NCI-H1105 treated with DMSO at 0.1 percent for 48 hours (cell line): ENCODE results near the gene TMEM232.
A peak's percentile ranks its signal among the peaks of the same experiment; 100 is the strongest.
"Not testable (repeated sequence)": the region's sequence is repeated elsewhere in the genome, so short reads cannot be mapped to it uniquely, and the experiment has no call there.

Experiments used
- DNase-seq: peaks from one replicate; lab custom pipeline; 2025; lab: John Stamatoyannopoulos, UW

TMEM232 gene

DNA sequence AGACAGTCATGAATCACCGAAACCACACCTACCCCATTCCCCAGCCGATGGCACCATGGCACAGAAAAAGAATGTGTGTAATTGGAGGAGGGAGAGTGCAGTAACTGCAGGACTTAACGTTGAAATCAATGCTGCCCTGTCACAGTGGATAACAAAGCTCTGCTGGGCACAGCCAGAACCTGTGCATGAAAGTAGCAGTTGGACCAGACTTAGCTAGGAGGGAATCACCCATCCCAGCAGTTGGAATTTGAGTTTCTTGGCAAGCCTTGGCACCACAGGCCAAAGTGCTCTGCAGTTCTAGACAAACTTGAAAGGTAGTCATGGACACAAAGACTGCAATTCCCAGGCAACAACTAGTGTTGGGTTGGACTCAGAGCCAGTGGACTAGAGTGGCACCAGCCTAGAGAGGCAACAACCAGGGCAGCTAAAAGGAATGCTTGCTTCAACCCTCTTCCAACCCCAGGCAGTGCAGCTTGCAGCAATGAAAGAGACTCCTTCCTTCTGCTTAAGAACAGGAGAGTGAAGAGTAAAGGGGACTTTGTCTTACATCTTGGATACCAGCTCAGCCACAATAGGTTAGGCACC, 19.1 kb downstream of the TMEM232 start:
- DNase-seq: no peak

GRCh38 chr5:110705349-110705748, 21.1 kb downstream of the TMEM232 start:
- no peak for DNase-seq

- DNase-seq: peak; percentile 17
These were observed 23.0 kb downstream of the TMEM232 start for GRCh38 chr5:110703481-110703880.

DNA sequence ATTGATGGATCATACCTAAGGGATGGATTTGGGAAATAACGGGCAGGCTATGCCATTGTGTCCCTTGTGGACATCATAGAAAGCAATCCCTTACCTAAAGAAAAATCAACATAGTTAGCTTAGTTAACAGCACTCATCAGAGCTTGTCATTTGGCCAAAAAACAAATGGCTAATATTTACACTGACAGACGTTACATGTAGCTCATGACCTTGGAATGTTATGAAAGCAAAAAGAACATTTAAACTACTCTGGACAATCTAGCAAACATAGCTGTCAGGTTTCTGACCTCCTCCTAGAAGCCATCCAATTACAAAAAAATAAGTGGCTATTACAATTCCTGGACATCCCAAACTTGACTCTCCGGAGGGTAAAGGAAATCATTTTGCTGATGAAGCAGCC, 23.8 kb downstream of the TMEM232 start:
- DNase-seq: no peak

- DNase-seq: no peak
These were observed 24.2 kb downstream of the TMEM232 start for GRCh38 chr5:110702300-110702699.

- not testable (repeated sequence) for DNase-seq
These were observed 33.8 kb downstream of the TMEM232 start for GRCh38 chr5:110692669-110693068.

DNA sequence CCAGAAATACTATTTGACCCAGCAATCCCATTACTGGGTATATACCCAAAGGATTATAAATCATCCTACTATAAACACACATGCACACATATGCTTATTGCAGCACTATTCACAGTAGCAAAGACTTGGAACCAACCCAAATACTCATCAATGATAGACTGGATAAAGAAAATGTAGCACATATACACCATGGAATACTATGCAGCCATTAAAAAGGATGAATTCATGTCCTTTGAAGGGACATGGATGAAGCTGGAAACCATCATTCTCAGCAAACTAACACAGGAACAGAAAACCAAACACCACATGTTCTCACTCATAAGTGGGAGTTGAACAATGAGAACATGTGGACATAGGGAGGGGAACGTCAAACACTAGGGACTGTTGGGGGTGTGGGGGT, 35.9 kb downstream of the TMEM232 start:
- DNase-seq: not testable (repeated sequence)

DNA sequence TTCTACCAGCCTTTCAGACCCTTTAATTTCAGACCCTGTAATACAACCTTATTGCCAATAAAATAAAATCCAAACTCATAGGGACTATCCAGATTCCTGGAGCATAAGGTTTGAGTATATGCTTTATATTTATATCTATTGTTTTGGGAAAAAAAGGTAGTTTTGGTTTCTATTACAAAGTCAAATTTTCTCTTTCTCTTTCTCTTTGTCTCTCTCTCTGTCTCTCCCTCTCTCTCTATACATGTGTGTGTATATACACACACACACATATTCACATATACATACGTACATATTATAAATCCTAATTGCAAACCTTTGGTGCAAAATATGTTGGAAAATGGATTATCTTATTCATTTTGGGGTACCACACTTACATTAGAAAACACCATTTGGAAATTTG, 39.0 kb downstream of the TMEM232 start:
- DNase-seq: no peak

DNA sequence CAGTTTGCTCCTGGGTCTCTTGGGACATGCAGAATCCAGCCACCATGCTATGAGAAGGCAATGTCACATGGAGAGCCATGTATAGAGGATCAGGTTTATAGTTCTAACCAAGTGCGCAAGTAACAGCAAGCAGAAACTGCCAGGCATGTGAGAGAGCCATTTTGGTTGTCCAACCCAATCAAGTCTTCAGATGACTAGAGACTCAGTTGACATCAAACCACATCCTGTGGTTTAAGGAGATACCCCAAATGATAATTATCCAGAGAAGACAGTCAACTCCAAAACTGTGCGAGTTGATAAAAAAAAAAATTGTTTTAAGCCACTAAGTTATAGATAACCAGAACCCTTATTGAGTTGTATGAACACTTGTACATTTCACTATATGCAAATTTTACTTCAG, 40.2 kb downstream of the TMEM232 start:
- no peak for DNase-seq

DNA sequence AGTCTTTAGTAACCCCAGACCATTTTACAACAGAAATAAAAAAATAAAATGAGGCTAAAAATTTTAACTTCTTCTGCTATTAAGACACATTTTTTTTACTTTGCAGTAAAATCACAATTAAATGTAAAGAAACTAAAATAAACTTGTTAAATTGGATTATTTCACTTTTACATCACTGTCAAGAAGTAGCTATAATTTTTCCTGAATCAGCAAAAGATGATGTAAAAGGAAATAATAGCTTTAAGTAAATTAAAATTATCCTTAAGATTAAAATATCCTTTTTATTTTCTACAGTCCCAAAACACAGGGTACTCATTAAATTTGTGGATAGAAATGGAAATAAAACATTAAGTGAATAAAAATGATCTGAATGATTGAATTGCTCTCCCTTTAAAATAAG, 44.5 kb downstream of the TMEM232 start:
- DNase-seq: no peak

- DNase-seq: no peak
These were observed 45.4 kb downstream of the TMEM232 start for GRCh38 chr5:110681109-110681508.

DNA sequence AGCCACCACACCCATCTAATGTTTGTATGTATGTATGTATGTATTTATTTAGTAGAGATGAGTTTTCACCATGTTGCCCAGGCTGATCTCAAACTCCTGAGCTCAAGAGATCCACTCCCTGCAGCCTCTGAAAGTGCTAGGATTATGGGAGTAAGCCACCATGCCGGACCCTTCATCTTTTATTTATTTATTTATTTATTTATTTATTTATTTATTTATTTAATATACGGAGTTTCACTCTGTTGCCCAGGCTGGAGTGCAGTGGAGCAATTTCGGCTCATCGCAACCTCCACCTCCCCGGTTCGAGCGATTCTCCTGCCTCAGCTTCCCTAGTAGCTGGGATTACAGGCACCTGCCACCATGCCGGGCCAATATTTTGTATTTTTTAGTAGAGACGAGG, 49.9 kb downstream of the TMEM232 start:
- not testable (repeated sequence) for DNase-seq

DNA sequence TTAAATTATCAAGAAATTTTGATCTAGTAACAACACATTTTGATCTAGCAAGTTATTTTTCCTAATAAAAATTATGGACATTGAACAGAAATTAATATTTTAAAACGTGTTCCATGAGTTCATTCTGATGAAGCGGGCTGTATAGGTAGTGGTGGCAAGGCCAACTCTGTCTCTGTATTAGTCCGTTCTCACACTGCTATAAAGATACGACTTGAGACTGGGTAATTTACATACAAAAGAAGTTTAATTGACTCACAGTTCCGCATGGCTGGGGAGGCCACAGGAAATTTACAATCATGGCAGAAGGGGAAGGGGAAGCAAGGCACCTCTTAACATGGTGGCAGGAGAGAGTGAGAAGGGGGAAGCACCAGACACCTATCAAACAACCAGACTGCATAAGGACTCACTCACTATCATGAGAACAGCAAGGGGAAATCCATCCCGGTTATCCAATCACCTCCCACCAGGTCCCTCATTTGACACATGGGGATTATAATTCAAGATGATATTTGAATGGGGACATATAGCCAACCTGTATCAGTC, 61.2 kb downstream of the TMEM232 start:
- DNase-seq: no peak

DNA sequence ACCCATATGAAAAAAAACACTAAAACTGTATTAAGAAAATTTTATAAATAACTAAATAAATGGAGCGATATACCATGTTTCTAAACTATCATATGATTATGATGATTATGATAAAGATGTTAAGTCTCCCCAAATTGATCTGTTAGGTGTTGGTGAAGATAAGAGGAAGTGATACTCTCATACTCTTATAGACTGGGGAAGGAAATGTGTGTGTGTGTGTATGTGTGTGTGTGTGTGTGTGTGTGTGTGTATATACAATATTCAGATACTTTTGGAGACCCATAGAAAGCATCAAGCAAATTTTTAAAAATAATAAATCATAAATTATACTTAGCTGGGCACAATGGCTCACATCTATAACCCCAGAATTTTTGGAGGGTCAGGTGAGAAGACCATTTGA, 62.9 kb downstream of the TMEM232 start:
- DNase-seq: no peak

GRCh38 chr5:110658006-110658405, 68.5 kb downstream of the TMEM232 start:
- no peak for DNase-seq

DNA sequence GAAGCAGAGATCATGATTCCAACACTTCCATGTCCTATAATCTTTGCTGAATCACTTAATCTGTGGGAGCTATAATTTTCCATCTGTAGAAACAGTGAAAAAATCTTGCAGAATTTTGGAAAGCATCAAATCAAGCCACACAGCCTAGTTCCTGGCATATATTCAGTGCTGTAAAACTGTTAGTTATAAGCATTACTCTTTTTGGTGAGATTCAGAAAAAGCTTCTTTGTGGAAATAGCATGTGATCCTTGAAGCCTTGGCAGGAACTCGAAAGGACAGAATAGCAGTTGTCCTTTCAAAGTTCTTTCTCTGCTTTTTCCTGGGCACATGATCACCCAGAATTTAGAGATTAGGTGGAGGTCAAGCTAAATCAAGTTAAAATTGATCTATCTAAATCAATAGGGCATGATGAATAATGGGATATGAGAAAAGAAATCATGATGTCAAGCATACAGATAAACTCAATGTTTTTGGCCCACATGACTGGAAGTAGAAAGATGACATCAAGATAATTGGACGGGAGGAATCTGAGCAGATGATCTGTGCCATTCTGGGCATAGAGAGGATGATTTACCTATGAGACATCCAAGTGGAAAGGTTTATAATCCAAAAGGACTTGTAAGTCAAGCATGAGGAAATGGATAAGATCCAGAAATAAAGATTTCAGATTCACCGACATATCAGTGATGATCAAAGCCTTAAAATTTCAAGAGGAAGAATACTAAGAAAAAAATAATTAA, 73.1 kb downstream of the TMEM232 start:
- DNase-seq: no peak

GRCh38 chr5:110651507-110651906, 75.0 kb downstream of the TMEM232 start:
- DNase-seq: no peak

DNA sequence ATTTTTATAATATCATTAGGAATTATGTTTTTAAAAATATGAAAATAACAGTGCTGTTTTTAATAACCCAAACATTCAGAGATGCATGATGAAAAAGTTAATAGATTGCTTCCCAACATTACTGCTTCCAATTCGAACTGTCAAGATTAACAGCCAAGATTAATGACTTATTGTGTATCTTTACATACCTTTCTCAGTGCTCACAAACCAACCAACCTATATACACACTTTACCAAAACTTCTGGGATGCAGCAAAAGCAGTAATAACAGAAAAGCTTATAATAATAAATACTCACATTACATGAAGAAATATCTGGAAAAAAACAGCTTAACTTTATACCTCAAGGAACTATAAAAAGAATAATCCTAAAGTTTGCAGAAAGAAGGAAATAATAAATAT, 82.1 kb downstream of the TMEM232 start:
- no peak for DNase-seq

DNA sequence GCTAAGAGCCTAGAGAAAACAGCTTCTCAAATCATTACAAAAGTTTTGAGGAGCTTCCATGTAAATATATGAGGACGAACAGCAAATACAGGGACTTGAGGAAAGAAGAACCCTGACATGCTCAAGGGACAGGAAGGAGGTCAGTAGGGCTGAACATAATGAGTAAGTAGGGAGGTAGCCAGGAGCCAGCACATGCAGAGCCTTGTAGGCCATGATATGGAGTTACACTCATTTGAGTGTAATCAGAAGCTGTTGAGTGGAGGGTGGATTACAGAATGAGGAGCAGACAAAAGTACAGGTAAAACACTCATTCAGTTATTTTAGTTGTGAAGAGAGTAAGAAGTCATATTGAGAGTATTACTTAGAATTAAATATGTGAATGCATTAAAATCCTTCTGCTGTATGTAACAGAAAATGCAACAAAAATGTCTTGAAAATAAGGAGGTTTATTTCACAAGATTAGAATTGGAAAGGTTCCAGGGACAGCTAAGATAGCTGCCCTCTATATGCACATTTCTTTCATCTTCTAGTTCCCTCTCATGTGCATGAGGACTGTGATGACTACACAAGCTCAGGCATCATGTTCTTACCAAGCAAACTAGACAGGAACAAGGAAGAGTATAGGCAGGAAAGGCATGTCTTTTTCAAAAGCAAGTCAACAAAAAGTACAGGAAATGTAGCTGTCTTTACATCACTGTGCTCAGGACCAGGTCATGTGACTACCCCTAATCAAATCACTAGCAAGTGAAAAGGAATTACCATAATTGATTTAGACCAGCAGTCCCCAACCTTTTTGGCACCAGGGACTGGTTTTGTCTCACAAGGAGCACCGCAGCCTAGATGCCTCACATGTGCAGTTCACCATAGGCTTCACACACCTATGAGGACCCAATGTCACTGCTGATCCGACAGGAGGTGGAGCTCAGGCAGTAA, 87.2 kb downstream of the TMEM232 start:
- no peak for DNase-seq

GRCh38 chr5:110634475-110634874, 92.0 kb downstream of the TMEM232 start:
- no peak for DNase-seq

GRCh38 chr5:110631236-110631635, 95.2 kb downstream of the TMEM232 start:
- DNase-seq: no peak

DNA sequence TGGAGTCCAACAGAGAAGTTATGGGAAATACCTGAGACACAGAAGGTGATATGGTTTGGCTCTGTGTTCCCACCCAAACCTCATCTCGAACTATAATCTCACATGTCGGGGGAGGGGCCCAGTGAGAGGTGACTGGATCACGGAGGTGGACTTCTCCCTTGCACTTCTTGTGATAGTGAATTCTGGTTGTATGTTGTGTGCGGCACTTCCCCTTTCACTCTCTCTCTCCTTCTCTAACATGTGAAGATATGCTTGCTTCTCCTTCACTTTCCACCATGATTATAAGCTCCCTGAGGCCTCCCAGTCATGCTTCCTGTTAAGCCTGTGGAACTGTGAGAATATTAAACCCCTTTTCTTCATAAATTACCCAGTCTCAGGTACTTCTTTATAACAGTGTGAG, 96.1 kb downstream of the TMEM232 start:
- no peak for DNase-seq
